SK-N-SH (cell line): ENCODE measurements around the gene FFAR3. TPM values are rescaled to one million over a fixed set of nuclear protein-coding genes. Genes with fewer than 3 reads are reported as not detected.

Experiments
- CTCF ChIA-PET: fragments of 300-600, 350-600 bp; formaldehyde crosslinking; extraction: SDS; loops from one replicate; lab custom pipeline; 2021; lab: Yijun Ruan, JAX
- POLR2A ChIA-PET: fragments of 350-600 bp; sonication (Branson Sonifier 250); formaldehyde crosslinking; extraction: SDS; loops from one replicate; lab custom pipeline; 2020; ENCODE audit warnings: antibody characterized with exemption, inconsistent platforms; lab: Yijun Ruan, JAX
- DNase-seq: peaks from one replicate; pipeline ENCODE4 v3.0.0; 2012
- H2AFZ ChIP-seq: fragments of 200-600 bp; sonication (generic); 2 replicates; pipeline ENCODE4 v1.8.1; 2016; ENCODE audit warnings: antibody characterized with exemption, mild to moderate bottlenecking, low read depth
- H3F3A ChIP-seq: fragments of 200-600 bp; sonication (generic); replicated peaks from 2 replicates; pipeline ENCODE3; 2016; ENCODE audit warnings: antibody characterized with exemption, mild to moderate bottlenecking; ENCODE audit not compliant: insufficient read depth
- H3K27ac ChIP-seq, 2 experiments: fragments of 200-500 bp in 1 of 2; fragments of 200-600 bp in 1 of 2; sonication (Bioruptor generic) in 1 of 2; sonication (generic), shearing (Covaris generic) in 1 of 2; 2 replicates each; pipeline versions ENCODE4 v1.5.1 to v1.6.1; 2014 to 2016; ENCODE audit warnings: low read depth in 2 of 2, inconsistent platforms in 1 of 2, low read length in 1 of 2, mild to moderate bottlenecking in 1 of 2, mixed read lengths in 1 of 2
- H3K27me3 ChIP-seq: fragments of 200-600 bp; sonication (generic), shearing (Covaris generic); 2 replicates; pipeline ENCODE4 v1.6.1; 2016; ENCODE audit warnings: mixed run types; ENCODE audit not compliant: insufficient read depth
- H3K36me3 ChIP-seq, 2 experiments: fragments of 200-500 bp in 1 of 2; fragments of 200-600 bp in 1 of 2; sonication (Bioruptor generic) in 1 of 2; sonication (generic) in 1 of 2; replicated peaks in 1 of 2; 2 replicates each; pipeline versions ENCODE3 to v1.5.1; 2014 to 2016; ENCODE audit warnings: low read length in 1 of 2, mild to moderate bottlenecking in 1 of 2; ENCODE audit not compliant: insufficient read depth in 2 of 2, control insufficient read depth in 1 of 2
- H3K4me1 ChIP-seq, 2 experiments: fragments of 200-500 bp in 1 of 2; fragments of 200-600 bp in 1 of 2; sonication (Bioruptor generic) in 1 of 2; sonication (generic), shearing (Covaris generic) in 1 of 2; 2 replicates each; pipeline versions ENCODE4 v1.5.1 to v1.6.1; 2014 to 2016; ENCODE audit warnings: low read depth in 1 of 2, low read length in 1 of 2, mixed run types in 1 of 2; ENCODE audit not compliant: insufficient read depth in 2 of 2, control insufficient read depth in 1 of 2
- H3K4me2 ChIP-seq: fragments of 200-600 bp; sonication (generic), shearing (Covaris generic); 2 replicates; pipeline ENCODE4 v1.6.1; 2017; ENCODE audit warnings: mixed run types
- H3K4me3 ChIP-seq, 2 experiments: fragments of 200-500 bp in 1 of 2; fragments of 200-600 bp in 1 of 2; sonication (Bioruptor generic) in 1 of 2; sonication (generic), shearing (Covaris generic) in 1 of 2; 2 replicates each; pipeline versions ENCODE4 v1.5.1 to v1.8.1; 2014 to 2016; ENCODE audit warnings: low read depth in 2 of 2, inconsistent platforms in 1 of 2, low read length in 1 of 2, mild to moderate bottlenecking in 1 of 2, mixed read lengths in 1 of 2, moderate library complexity in 1 of 2
- H3K79me2 ChIP-seq: fragments of 200-600 bp; sonication (generic); 2 replicates; pipeline ENCODE4 v1.8.1; 2017; ENCODE audit warnings: mild to moderate bottlenecking; ENCODE audit not compliant: insufficient read depth
- H3K9ac ChIP-seq: fragments of 200-600 bp; sonication (generic); 2 replicates; pipeline ENCODE4 v1.6.1; 2017; ENCODE audit warnings: mixed run types
- H3K9me2 ChIP-seq: fragments of 200-600 bp; sonication (generic); 2 replicates; pipeline ENCODE4 v1.6.1; 2017; ENCODE audit warnings: mixed run types
- H3K9me3 ChIP-seq: fragments of 200-600 bp; sonication (generic); 2 replicates; pipeline ENCODE4 v1.6.1; 2017; ENCODE audit warnings: mixed run types, mild to moderate bottlenecking, moderate library complexity
- H4K20me1 ChIP-seq: fragments of 200-600 bp; sonication (generic); 2 replicates; pipeline ENCODE4 v1.6.1; 2017; ENCODE audit warnings: mild to moderate bottlenecking, mixed run types; ENCODE audit not compliant: insufficient read depth
- ELF1 ChIP-seq: IDR thresholded peaks from 2 replicates; pipeline ENCODE4 v1.4.0; 2012
- EP300 ChIP-seq, 2 experiments: IDR thresholded peaks; 2 replicates each; pipeline versions ENCODE4 v1.4.0 to v1.6.1; 2012; ENCODE audit warnings: borderline replicate concordance in 1 of 2, low read depth in 1 of 2, low read length in 1 of 2
- FOXJ3 ChIP-seq: sonication (generic); formaldehyde crosslinking; IDR thresholded peaks from 2 replicates; pipeline ENCODE4 v1.5.1; 2020; ENCODE audit warnings: mild to moderate bottlenecking, missing genetic modification reagents
- FOXM1 ChIP-seq: IDR thresholded peaks from 2 replicates; pipeline ENCODE4 v1.4.0; 2012; ENCODE audit warnings: low read depth, mild to moderate bottlenecking
- GABPA ChIP-seq: IDR thresholded peaks from 2 replicates; pipeline ENCODE4 v1.4.0; 2012; ENCODE audit warnings: low read depth, mild to moderate bottlenecking
- IRF3 ChIP-seq: fragments of 150-350 bp; IDR thresholded peaks from 2 replicates; pipeline ENCODE4 v1.6.1; 2016; ENCODE audit warnings: mild to moderate bottlenecking, low read depth, low read length
- MEF2A ChIP-seq: IDR thresholded peaks from 2 replicates; pipeline ENCODE4 v1.4.0; 2012; ENCODE audit warnings: low read depth, borderline replicate concordance
- MXI1 ChIP-seq: IDR thresholded peaks from 2 replicates; pipeline ENCODE4 v1.6.1; 2012; ENCODE audit warnings: mild to moderate bottlenecking, low read depth, low read length, improper control_type of control experiment
- NRF1 ChIP-seq: IDR thresholded peaks from 2 replicates; pipeline ENCODE4 v1.6.1; 2012; ENCODE audit warnings: low read depth, mild to moderate bottlenecking, low read length
- REST ChIP-seq: IDR thresholded peaks from 2 replicates; pipeline ENCODE4 v1.6.1; 2012; ENCODE audit warnings: mild to moderate bottlenecking, low read depth, low read length, moderate library complexity
- RXRA ChIP-seq: IDR thresholded peaks from 2 replicates; pipeline ENCODE4 v1.4.0; 2012; ENCODE audit warnings: low read depth, mild to moderate bottlenecking, borderline replicate concordance
- WGBS: methylation state at CpG from one replicate; pipeline ENCODE4 v1.1.6; 2017; ENCODE audit warnings: low lambda C conversion rate; 5-methylcytosine and 5-hydroxymethylcytosine counted together
- polyA plus RNA-seq, 3 experiments: library from polyadenylated mRNA; depleted of rRNA; stranded (reverse); fragments of >200 nt; gene quantifications; 2 replicates each; pipeline ENCODE4 v1.2.3, GENCODE V29; 2012

The FFAR3 gene
- polyA plus RNA-seq, 1 of the 3 experiments (the other 2 are of a cell fraction): not detected

- no peak for DNase-seq
- no peaks in the 10 kb centered on the region for H3K79me2 ChIP-seq
- H3K36me3 ChIP-seq: no peaks in the 10 kb centered on the region
- H2AFZ ChIP-seq: no peak overlapping the region
- H3K9me3 ChIP-seq: no peaks in the 10 kb centered on the region
- H4K20me1 ChIP-seq: no peaks in the 10 kb centered on the region
- no peak overlapping the region for H3K9ac ChIP-seq
- TF ChIP-seq FOXM1: no peak
- no peak for TF ChIP-seq IRF3
- no peak for TF ChIP-seq MEF2A
- no peak for TF ChIP-seq REST
- TF ChIP-seq EP300 (IDR thresholded peaks at IDR 0.05; ENCODE audit: borderline replicate concordance in 1 of 2, low read depth in 1 of 2, low read length in 1 of 2): no peak
- no peak for TF ChIP-seq ELF1
- TF ChIP-seq FOXJ3 (CRISPR knock-in tag): no peak
- TF ChIP-seq GABPA: no peak
- no peak for TF ChIP-seq RXRA
- TF ChIP-seq NRF1: no peak
- no peak for TF ChIP-seq MXI1
- H3K27me3 ChIP-seq: peaks cover 98% of the 10 kb centered on the region
- H3K4me2 ChIP-seq: no peak overlapping the region
- H3K27ac ChIP-seq: no peak overlapping the region
- CTCF ChIA-PET: interaction anchor here (0.8 to 1.8 kb wide), 4 partner anchors 19 to 149 kb away, joined by 3 to 5 read pairs (median 4); no protein-coding TSS in a partner anchor
- no peak overlapping the region for H3K4me3 ChIP-seq
- H3F3A ChIP-seq: no peaks in the 10 kb centered on the region
- no peaks in the 10 kb centered on the region for H3K4me1 ChIP-seq
- POLR2A ChIA-PET: no interaction called here
- H3K9me2 ChIP-seq: no peaks in the 10 kb centered on the region
- 23% methylated on average over 27 of the region's 28 CpGs for WGBS
Measured at GRCh38 chr19:35346193-35347052, 11.8 kb upstream of the FFAR3 start.
